Keratinocyte (primary cell): ENCODE results near the gene SLC8A3.

Experiments used
- CTCF ChIP-seq, 3 experiments: IDR thresholded peaks in 1 of 3; conservative IDR thresholded peaks in 1 of 3; optimal IDR thresholded peaks in 1 of 3; 2 replicates in 2 of 3; 3 replicates in 1 of 3; pipeline versions ENCODE3 to v1.5.1; 2011; ENCODE audit warnings: low read length in 3 of 3, mild to moderate bottlenecking in 3 of 3, moderate library complexity in 2 of 3, control low read depth in 1 of 3, inconsistent platforms in 1 of 3; ENCODE audit not compliant: insufficient read depth in 2 of 3; ENCODE audit errors: extremely low read depth in 1 of 3
- EZH2 ChIP-seq: IDR thresholded peaks from one replicate; pipeline ENCODE4 v1.6.1; 2012; ENCODE audit warnings: inconsistent platforms, mild to moderate bottlenecking, low read length, moderate library complexity

- no peak for TF ChIP-seq CTCF (optimal IDR thresholded peaks at IDR 0.05 in 1 of 3, IDR thresholded peaks at IDR 0.05 in 1 of 3, conservative IDR thresholded peaks at IDR 0.05 in 1 of 3; ENCODE audit: extremely low read depth in 1 of 3, insufficient read depth in 2 of 3, low read length in 3 of 3)
- no peak for TF ChIP-seq EZH2
Observed at GRCh38 chr14:70152704-70153103, 36.0 kb downstream of the SLC8A3 start.
